ENCODE data around the gene ANTKMT.

ANTKMT gene

DNA sequence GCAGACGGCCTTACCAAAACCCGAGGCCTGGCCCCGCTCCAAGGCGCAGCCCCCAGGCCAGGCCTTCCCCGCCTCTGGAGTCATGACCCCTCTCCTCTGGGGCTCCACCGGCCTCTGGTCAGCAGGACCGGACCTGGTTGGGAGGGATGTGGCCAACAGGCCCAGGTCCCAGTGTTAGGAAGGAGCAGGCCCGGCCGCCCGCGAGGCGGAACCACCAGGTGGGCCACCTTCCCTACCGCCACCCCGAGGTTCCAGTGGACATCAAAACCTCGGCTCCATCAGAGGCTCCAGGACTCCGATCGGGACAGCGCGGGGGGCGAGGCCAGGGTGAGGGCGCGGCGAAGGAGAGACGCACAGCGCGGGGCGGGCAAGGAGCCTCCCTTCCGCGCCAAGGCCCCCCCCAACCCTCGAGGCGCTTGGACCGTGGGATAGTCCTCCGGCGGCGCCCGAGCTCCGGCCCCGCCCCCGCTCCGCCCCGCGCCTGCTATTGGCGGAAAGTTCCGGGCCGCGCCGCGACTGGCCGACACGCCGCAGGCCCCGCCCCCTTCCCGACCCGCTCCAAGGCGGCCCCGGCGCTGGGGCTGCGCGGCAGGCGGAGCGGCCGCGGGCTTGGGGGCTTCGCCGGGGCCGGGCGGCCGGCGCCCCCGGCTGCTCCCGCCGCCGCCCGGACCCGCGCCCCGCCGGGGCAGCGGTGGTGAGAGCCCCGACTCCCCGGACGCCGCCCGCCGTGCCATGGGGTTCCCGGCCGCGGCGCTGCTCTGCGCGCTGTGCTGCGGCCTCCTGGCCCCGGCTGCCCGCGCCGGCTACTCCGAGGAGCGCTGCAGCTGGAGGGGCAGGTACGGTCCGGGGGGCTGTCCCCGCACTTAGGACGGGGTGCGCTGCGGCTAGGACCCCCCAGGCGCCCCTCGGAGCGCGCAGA is 6.1 kb upstream of the ANTKMT start, which contains the start of gene METRN:
METRN (plus strand) TSS at position 561 of the 919 bp plus-strand sequence; CDS start at position 733, 172 bp downstream.
- DNase-seq (ENCODE audit: low read depth, low spot score), result peak; percentile 79

DNA sequence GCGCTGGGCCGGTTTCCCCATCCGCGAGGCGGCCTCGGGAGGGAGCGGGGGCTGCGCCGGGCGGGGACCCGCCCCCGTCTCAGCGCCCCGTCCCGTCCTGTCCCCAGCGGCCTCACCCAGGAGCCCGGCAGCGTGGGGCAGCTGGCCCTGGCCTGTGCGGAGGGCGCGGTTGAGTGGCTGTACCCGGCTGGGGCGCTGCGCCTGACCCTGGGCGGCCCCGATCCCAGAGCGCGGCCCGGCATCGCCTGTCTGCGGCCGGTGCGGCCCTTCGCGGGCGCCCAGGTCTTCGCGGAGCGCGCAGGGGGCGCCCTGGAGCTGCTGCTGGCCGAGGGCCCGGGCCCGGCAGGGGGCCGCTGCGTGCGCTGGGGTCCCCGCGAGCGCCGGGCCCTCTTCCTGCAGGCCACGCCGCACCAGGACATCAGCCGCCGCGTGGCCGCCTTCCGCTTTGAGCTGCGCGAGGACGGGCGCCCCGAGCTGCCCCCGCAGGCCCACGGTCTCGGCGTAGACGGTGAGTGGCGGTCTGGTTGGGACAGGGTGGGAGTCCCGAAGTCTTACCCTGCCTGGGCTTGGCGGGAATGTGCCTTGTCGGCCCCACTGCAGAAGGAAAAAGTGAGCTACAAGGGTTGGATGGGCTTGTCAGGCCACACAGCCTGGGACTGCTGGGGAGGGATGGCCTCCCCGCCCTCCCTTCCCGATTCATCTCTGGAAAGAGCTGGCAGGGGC is 5.3 kb upstream of the ANTKMT start:
- DNase-seq (ENCODE audit: low read depth, low spot score), result no peak

- peak; percentile 94 for DNase-seq (ENCODE audit: low read depth, low spot score)
Observed at GRCh38 chr16:716200-716568, 4.8 kb upstream of the ANTKMT start.

GRCh38 chr16:716768-717325 is 4.1 kb upstream of the ANTKMT start:
- no peak for DNase-seq (ENCODE audit: low read depth, low spot score)

- no peak for DNase-seq (ENCODE audit: low read depth, low spot score)
Observed at GRCh38 chr16:717450-718245, 3.3 kb upstream of the ANTKMT start.

DNA sequence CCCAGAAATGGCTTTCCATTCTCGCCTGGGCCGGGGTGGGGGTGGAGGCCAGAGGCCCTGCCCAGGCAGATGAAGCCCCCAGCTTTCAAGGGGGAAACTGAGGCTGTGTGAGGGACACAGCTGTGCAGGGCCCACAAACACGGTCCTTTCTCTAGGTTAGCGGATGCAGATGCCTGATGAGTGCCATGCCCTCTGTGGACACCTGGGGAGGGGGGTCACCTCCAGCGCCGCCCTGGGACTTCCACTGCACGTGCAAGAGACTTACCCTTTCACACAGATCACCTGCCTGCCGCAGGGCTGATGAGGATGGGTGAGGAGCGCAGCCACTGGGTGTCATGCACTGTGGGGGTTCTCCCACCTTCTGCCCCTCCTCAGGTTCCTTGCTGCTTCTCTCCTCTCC is 2.6 kb upstream of the ANTKMT start:
- no peak for DNase-seq (ENCODE audit: low read depth, low spot score)

DNA sequence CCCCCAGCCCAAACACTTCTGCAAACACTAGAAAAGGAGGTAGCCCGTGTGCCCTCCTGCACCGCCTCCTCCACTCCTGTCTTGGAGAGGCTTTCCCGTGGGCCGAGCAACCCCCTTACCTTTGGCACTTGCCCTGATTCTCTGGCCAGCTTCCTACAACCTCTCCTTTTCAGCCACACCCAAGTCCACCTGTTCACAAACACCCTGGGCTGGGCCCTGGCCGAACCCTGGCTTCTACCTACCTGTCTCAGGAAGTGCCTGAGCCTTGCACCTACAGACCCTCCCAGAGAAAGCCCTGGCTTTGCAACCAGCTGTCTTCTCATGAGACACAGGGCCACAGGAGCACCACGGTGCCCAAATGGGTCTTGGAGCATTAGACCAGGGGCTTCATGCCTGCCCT is 2.0 kb upstream of the ANTKMT start:
- no peak for DNase-seq (ENCODE audit: low read depth, low spot score)

DNA sequence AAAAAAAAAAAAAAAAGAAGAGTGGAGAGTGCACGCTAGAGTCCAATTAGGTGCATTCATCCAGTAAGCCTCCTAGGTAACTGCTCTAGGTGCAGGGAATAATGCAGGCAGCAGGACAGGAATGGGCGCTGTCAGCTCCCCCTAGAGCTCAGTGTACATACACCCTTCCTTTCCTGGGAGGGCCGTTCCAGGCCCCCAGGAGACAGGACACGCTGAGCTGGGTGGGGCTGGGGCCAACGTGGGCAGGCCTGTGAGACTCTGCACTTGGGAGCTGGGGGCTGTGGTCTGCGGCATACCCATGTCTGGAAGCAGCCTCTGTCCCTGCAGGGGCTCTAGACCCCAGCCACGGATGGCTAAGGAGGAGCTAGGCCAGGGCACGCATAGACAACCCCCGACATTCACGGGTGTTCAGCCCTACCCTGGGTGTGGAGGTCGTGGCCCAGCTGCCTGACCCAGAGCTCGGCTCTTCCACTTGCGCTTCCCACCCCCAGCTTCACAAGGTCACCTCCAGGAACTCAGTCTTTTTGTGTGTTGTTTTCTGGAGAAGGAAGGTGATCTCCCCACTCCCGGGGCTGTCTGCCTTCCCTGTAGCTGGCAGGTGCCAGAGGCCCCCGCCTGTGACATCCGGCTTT is 1.0 kb upstream of the ANTKMT start:
- peak; percentile 43 for DNase-seq (ENCODE audit: low read depth, low spot score)

GRCh38 chr16:720447-720989 is 428 bp upstream of the ANTKMT start:
- DNase-seq (ENCODE audit: low read depth, low spot score), result peak; percentile 76

GRCh38 chr16:721765-722540 is 1.0 kb downstream of the ANTKMT start:
- DNase-seq (ENCODE audit: low read depth, low spot score), result no peak

DNA sequence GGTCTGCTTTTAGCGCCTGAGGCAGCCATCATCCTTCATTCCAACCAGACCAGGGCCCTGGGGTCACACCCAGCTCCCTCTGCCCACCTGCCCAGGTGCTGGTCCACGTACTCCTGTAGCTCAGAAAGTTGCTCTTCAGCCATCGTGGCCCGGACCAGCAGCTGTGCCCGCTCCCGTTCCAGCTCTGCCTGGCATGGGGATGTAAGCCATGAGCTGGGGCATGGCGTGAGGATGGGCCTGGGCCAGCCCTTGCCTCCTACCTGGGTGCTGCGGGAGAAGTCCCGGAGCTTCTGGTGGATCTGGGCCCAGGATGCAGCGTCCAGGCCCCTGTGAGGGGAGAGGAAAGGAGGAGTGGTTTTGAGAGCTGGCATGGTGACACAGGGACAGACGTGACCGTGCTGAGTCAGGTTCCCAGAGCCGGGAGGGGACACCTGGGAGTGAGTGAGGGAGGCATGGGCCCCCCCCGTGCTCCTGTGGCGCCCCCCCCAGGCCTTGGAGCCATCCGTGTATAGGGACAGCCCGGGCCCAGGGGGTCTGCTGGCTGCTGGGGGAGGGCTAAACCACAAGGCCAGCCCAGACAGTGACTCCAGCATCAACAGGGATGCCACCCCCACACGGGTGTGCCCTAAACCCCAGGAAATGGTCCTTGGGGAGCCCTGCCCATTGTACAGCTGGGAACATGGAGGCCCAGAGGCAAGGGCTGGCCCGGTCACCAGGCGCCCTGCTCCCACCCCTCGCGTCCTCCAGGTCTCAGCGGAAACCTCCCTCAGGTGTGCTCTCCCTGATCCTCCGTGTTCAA is 2.1 kb downstream of the ANTKMT start:
- no peak for DNase-seq (ENCODE audit: low read depth, low spot score)

DNA sequence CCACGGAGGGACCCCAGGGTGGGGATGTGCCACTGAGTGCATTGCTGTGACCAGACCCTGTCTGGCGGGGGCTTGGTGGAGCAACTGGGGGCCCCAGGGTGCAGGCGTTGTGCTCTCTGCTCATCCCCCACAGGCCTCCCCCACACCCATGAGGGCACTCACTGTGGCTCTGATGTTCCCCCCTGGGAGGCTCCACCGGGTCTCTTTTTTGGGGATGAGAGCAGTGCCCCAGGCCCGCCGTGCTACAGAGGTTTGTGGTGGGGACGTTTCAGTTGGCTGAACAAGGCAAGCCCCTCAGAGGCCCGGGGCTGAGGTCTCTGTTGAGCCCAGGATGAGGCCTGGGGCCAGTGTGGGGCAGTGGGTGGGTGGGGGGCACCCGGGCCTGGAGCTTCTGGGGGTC is 2.7 kb downstream of the ANTKMT start:
- DNase-seq (ENCODE audit: low read depth, low spot score), result no peak

- DNase-seq (ENCODE audit: low read depth, low spot score), result no peak
Observed at GRCh38 chr16:724188-725040, 3.5 kb downstream of the ANTKMT start.

DNA sequence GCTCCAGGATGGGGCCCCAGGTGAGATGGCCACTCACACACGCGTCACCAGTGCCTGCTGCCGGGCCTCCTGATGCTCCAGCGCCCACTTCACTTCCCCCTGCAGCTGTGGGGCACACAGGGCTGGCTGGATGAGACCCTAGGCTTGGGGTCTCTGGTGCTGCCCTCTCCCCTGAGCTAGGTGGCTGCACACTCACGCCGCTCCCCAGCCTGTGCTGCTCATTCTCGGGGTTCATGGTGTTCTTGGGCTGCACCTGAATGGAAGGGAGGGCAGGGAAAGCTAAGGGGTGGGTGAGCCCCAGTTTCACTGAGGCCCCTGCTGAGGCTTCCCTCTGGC is 4.1 kb downstream of the ANTKMT start:
- DNase-seq (ENCODE audit: low read depth, low spot score), result no peak

DNA sequence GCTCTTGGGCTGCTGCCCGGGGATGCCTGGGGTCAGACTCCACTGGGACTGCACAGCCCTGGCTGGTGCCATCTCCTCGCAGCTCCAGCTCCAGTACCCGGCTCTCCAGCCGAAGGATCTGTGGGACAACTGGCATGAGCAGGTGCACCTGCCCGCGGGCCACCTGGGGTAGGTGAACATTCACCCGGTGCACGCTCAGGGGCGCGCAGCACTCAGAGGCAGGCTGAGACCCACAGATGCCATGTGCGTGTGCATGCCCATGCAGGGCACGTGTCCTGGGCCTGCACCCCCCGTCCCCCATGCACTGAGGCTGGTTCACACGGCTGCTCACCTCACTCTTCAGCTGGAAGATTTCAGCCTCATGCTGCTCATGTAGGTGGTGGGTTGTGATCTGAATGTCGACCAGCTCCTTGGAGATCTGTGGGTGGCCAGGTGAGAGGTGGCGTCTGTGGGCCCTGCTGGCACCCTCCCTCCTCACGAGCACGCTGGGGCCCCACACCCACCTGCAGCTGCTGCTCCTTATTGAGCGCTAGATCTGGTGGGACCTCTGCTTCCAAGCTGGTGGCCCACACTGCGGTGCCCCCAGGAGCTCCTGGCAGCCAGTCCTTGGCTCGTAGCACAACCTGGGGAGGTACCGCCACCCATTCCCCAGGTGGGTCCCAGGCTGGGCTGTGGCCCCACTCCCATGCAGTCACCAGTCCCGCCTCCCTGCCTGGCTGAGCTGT is 4.7 kb downstream of the ANTKMT start:
- DNase-seq (ENCODE audit: low read depth, low spot score), result no peak

DNA sequence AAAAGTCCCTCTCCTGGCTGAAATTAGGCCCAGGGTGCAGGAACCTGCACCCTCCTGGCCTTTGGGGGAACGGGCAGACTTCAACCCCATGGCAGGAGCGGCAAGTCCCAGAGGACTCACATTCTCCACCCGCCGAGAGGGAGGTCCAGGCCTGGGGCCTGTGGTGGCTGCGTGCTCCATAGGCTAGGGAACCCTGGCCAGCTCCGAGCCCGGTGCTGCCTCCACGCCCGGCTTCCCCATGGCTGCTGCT is 5.2 kb downstream of the ANTKMT start:
- DNase-seq (ENCODE audit: low read depth, low spot score), result no peak

GRCh38 chr16:726438-727290 is 5.7 kb downstream of the ANTKMT start, which contains the start of the genes CCDC78 and HAGHL:
CCDC78 (minus strand) TSS chr16:726443; CDS start chr16:726367, 76 bp downstream.
HAGHL (plus strand) TSS chr16:727106; CDS start chr16:727510, 404 bp downstream.
- no peak for DNase-seq (ENCODE audit: low read depth, low spot score)
